GM23338 (cell line): ENCODE data around the gene PGGT1B. TPM values are rescaled to one million over a fixed set of nuclear protein-coding genes. Genes with fewer than 3 reads are reported as not detected.

Experiments
- ATAC-seq: fragments of 200-7000 bp; cut with Tn5 transposase; 3 replicates; pipeline ENCODE4 v1.9.1; 2020
- DNase-seq: peaks from one replicate; pipeline ENCODE4 v3.0.0-alpha.2; 2015; ENCODE audit warnings: low spot score
- H2AFZ ChIP-seq: fragments of 200-600 bp; sonication (generic); 2 replicates; pipeline ENCODE4 v1.8.0; 2016; ENCODE audit warnings: antibody characterized with exemption, mild to moderate bottlenecking, moderate library complexity
- H3F3A ChIP-seq: fragments of 200-600 bp; sonication (generic); replicated peaks from 2 replicates; pipeline ENCODE4 v1.8.0; 2017; ENCODE audit warnings: antibody characterized with exemption, mixed run types, low read depth
- H3K27ac ChIP-seq: fragments of 200-600 bp; sonication (generic); 2 replicates; pipeline ENCODE4 v1.6.1; 2016; ENCODE audit warnings: low read depth
- H3K27me3 ChIP-seq: fragments of 200-600 bp; sonication (generic); 2 replicates; pipeline ENCODE4 v1.8.0; 2016; ENCODE audit warnings: mild to moderate bottlenecking, mixed run types, moderate library complexity; ENCODE audit not compliant: insufficient read depth
- H3K36me3 ChIP-seq: fragments of 200-600 bp; sonication (generic); 2 replicates; pipeline ENCODE4 v1.8.0; 2016; ENCODE audit warnings: mild to moderate bottlenecking; ENCODE audit not compliant: insufficient read depth
- H3K4me1 ChIP-seq: fragments of 200-600 bp; sonication (generic); 2 replicates; pipeline ENCODE4 v1.8.0; 2016; ENCODE audit warnings: mild to moderate bottlenecking, moderate library complexity; ENCODE audit not compliant: insufficient read depth
- H3K4me2 ChIP-seq: fragments of 200-600 bp; sonication (generic); 2 replicates; pipeline ENCODE4 v1.7.1; 2017; ENCODE audit warnings: mixed run types
- H3K4me3 ChIP-seq: fragments of 200-600 bp; sonication (generic); 2 replicates; pipeline ENCODE4 v1.6.1; 2016; ENCODE audit warnings: mixed run types
- H3K79me2 ChIP-seq: fragments of 200-600 bp; sonication (generic); replicated peaks from 2 replicates; pipeline ENCODE4 v1.8.0; 2017; ENCODE audit warnings: mild to moderate bottlenecking; ENCODE audit not compliant: insufficient read depth
- H3K9me2 ChIP-seq: fragments of 200-600 bp; sonication (generic); 2 replicates; pipeline ENCODE4 v1.8.0; 2017; ENCODE audit not compliant: insufficient read depth
- H4K20me1 ChIP-seq: fragments of 200-600 bp; sonication (generic); replicated peaks from 2 replicates; pipeline ENCODE4 v1.8.0; 2017; ENCODE audit warnings: mild to moderate bottlenecking; ENCODE audit not compliant: insufficient read depth
- H3K27ac Mint-ChIP-seq: 2 replicates; pipeline ENCODE4 v1.8.0; 2020; ENCODE audit warnings: inconsistent platforms, mild to moderate bottlenecking, moderate library complexity, mixed read lengths
- H3K27me3 Mint-ChIP-seq: 3 replicates; pipeline ENCODE4 v1.8.0; 2022; ENCODE audit warnings: low read depth, mild to moderate bottlenecking, moderate library complexity, mixed read lengths, inconsistent platforms; ENCODE audit not compliant: insufficient read depth, poor library complexity
- H3K36me3 Mint-ChIP-seq: 3 replicates; pipeline ENCODE4 v1.8.0; 2021; ENCODE audit warnings: low read depth, mild to moderate bottlenecking, inconsistent platforms, moderate library complexity, mixed read lengths
- H3K4me1 Mint-ChIP-seq: 3 replicates; pipeline ENCODE4 v1.8.0; 2020; ENCODE audit warnings: mild to moderate bottlenecking, inconsistent platforms, mixed read lengths
- H3K4me3 Mint-ChIP-seq: 3 replicates; pipeline ENCODE4 v1.8.0; 2021; ENCODE audit warnings: moderate library complexity, mild to moderate bottlenecking, inconsistent platforms, mixed read lengths
- H3K9me3 Mint-ChIP-seq: 3 replicates; pipeline ENCODE4 v1.8.0; 2020; ENCODE audit warnings: moderate library complexity, mild to moderate bottlenecking, inconsistent platforms, mixed read lengths
- CREB1 ChIP-seq: fragments of 250-450 bp; sonication (Bioruptor Pico); IDR thresholded peaks from 2 replicates; pipeline ENCODE4 v1.5.0; 2020; ENCODE audit warnings: low read depth, mild to moderate bottlenecking, moderate library complexity
- JUNB ChIP-seq: IDR thresholded peaks from one replicate; pipeline ENCODE4 v1.6.1; 2016; ENCODE audit warnings: antibody characterized with exemption; ENCODE audit not compliant: unreplicated experiment
- NANOG ChIP-seq: IDR thresholded peaks from 2 replicates; pipeline ENCODE4 v1.6.1; 2016; ENCODE audit warnings: antibody characterized with exemption, borderline replicate concordance
- REST ChIP-seq: IDR thresholded peaks from one replicate; pipeline ENCODE4 v1.6.1; 2018; ENCODE audit warnings: antibody characterized with exemption; ENCODE audit not compliant: unreplicated experiment
- polyA plus RNA-seq: library from polyadenylated mRNA; unstranded; fragments of >200 nt; fragmentation: Nextera tagmentation; extraction: Ambion mirVana; gene quantifications from 2 replicates; pipeline ENCODE4 v1.2.1, GENCODE V29; 2016
- small RNA-seq: library from RNA; depleted of rRNA; stranded (forward); fragments of <200 nt; gene quantifications from one replicate; pipeline ENCODE3, GENCODE V24; 2014; ENCODE audit warnings: low replicate concordance
- total RNA-seq: library from RNA; depleted of rRNA; stranded (reverse); fragments of >200 nt; shearing (Covaris generic); gene quantifications from 2 replicates; pipeline ENCODE4 v1.2.3, GENCODE V29; 2014; rRNA removed

The PGGT1B gene
- total and polyA plus RNA-seq, 2 experiments from 2014 or later: 8.6 to 12.9 TPM

GRCh38 chr5:115160975-115161475 is 101.7 kb downstream of the PGGT1B start:
- Mint-ChIP-seq H3K36me3 (peaks cover 48% of the 10 kb centered on the region), H3K27ac (no peak overlapping the region), H3K4me3 (no peak overlapping the region), H3K9me3 (peaks cover 19% of the 10 kb centered on the region), H3K4me1 (no peaks in the 10 kb centered on the region), H3K27me3 (no peaks in the 10 kb centered on the region)
- H4K20me1 ChIP-seq: no peaks in the 10 kb centered on the region
- no peaks in the 10 kb centered on the region for H3K9me2 ChIP-seq
- no peak overlapping the region for H2AFZ ChIP-seq
- H3K4me1 ChIP-seq: no peaks in the 10 kb centered on the region
- no peaks in the 10 kb centered on the region for H3K27me3 ChIP-seq
- ATAC-seq (no peak), DNase-seq (no peak)
- H3K4me2 ChIP-seq: no peak overlapping the region
- H3F3A ChIP-seq: no peaks in the 10 kb centered on the region
- peaks cover 6% of the 10 kb centered on the region for H3K79me2 ChIP-seq
- no peak overlapping the region for H3K4me3 ChIP-seq
- H3K36me3 ChIP-seq: peaks cover under 1% of the 10 kb centered on the region; the same call in 1 of the 2 replicates
- H3K27ac ChIP-seq: no peak overlapping the region
- TF ChIP-seq REST (no peak), NANOG (no peak), CREB1 (CRISPR knock-in tag) (no peak), JUNB (no peak)

Small RNA genes lying within 50 kb of the gene (small RNA-seq; reads per million reads assigned to genes)
- not detected for gene HMGN1P15

Other genes starting within 250 kb of the PGGT1B start
- gene TRIM36, start 93.0 kb downstream of the PGGT1B start, total RNA-seq: 10.1 and 14.1 TPM in 2 replicates
- 4.3 and 4.4 TPM in 2 replicates for gene TRIM36, start 93.0 kb downstream of the PGGT1B start, polyA plus RNA-seq
- 12.2 and 18.1 TPM in 2 replicates for gene CCDC112, start 33.8 kb upstream of the PGGT1B start, total RNA-seq
- 38.7 and 48.2 TPM in 2 replicates for gene CCDC112, start 33.8 kb upstream of the PGGT1B start, polyA plus RNA-seq